ENCODE measurements around the gene DDX59. TPM values are rescaled to one million over a fixed set of nuclear protein-coding genes. Genes with fewer than 3 reads are reported as not detected.
A peak's percentile ranks its signal among the peaks of the same experiment; 100 is the strongest.

Gene DDX59
- total and polyA plus RNA-seq, 9 of the 15 experiments (the other 6 are each of a cell fraction or from before 2014, with no cell fraction given): 8.3 to 30.4 (median 19.8) TPM

DNA sequence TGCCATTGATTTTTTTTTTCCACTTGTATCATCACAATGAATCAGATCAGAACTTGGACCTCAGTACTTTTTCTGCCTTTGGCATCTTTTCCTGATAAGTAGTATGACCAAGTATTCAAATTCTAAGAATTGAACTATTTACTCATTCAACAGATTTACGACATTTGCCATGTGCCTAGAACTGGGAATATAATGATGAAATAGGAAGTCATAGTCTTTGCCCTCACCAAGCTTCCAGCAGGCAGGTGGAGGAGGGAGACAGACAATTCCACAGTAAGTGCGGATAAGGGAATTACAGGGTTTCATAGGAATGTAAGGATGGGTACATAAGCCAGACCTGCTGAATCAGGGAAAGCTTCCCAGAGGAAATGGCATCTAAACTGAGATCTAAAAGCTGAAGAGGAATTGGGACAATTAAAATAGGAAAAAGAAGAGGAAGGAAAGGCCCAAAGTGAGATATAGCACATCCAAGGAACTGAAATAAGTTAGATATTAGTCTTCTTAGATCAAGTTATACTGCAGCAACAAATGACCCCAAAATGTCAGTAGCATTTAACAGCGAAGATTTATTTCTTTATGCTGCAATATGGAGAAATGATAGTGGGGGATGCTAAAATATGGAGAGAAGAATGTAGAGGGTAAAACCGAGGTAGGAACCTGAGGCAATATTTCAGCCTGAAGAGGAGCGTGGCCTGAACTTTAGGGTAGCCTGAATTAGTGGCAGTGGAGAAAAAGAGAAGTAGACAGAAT, 5.3 kb upstream of the DDX59 start (continued):
- TF ChIP-seq, protein P1, sequence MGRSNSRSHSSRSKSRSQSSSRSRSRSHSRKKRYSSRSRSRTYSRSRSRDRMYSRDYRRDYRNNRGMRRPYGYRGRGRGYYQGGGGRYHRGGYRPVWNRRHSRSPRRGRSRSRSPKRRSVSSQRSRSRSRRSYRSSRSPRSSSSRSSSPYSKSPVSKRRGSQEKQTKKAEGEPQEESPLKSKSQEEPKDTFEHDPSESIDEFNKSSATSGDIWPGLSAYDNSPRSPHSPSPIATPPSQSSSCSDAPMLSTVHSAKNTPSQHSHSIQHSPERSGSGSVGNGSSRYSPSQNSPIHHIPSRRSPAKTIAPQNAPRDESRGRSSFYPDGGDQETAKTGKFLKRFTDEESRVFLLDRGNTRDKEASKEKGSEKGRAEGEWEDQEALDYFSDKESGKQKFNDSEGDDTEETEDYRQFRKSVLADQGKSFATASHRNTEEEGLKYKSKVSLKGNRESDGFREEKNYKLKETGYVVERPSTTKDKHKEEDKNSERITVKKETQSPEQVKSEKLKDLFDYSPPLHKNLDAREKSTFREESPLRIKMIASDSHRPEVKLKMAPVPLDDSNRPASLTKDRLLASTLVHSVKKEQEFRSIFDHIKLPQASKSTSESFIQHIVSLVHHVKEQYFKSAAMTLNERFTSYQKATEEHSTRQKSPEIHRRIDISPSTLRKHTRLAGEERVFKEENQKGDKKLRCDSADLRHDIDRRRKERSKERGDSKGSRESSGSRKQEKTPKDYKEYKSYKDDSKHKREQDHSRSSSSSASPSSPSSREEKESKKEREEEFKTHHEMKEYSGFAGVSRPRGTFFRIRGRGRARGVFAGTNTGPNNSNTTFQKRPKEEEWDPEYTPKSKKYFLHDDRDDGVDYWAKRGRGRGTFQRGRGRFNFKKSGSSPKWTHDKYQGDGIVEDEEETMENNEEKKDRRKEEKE (IDR thresholded peaks at IDR 0.05; ENCODE audit: borderline replicate concordance in 1 of 2, control insufficient read depth in 1 of 2, low read depth in 2 of 2, low read length in 1 of 2): no peak
- TF ChIP-seq POLR3A (IDR thresholded peaks at IDR 0.05; ENCODE audit: borderline replicate concordance, extremely low read depth, insufficient read depth, insufficient read length): no peak
- TF ChIP-seq, protein P2, sequence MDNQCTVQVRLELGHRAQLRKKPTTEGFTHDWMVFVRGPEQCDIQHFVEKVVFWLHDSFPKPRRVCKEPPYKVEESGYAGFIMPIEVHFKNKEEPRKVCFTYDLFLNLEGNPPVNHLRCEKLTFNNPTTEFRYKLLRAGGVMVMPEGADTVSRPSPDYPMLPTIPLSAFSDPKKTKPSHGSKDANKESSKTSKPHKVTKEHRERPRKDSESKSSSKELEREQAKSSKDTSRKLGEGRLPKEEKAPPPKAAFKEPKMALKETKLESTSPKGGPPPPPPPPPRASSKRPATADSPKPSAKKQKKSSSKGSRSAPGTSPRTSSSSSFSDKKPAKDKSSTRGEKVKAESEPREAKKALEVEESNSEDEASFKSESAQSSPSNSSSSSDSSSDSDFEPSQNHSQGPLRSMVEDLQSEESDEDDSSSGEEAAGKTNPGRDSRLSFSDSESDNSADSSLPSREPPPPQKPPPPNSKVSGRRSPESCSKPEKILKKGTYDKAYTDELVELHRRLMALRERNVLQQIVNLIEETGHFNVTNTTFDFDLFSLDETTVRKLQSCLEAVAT (IDR thresholded peaks at IDR 0.05): no peak
- TF ChIP-seq NFRKB (IDR thresholded peaks at IDR 0.05; ENCODE audit: low read depth): peak; percentile 79; the same call in 1 of the 2 replicates
- TF ChIP-seq RCOR1 (IDR thresholded peaks at IDR 0.05; ENCODE audit: borderline replicate concordance in 1 of 2, low read depth in 2 of 2, low read length in 2 of 2): 0 out of 4 replicates have a peak, but pooled peaks of 1 of the 2 experiments have one; percentile 32
- no peak for TF ChIP-seq TRIM28 (IDR thresholded peaks at IDR 0.05)
- TF ChIP-seq, protein P3, sequence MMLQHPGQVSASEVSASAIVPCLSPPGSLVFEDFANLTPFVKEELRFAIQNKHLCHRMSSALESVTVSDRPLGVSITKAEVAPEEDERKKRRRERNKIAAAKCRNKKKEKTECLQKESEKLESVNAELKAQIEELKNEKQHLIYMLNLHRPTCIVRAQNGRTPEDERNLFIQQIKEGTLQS (IDR thresholded peaks at IDR 0.05): peak; percentile 90
- TF ChIP-seq, protein P3 (CRISPR knock-in tag; conservative IDR thresholded peaks at IDR 0.05): no peak
- TF ChIP-seq NBN (IDR thresholded peaks at IDR 0.05; ENCODE audit: low read depth): peak; percentile 21; the same call in 1 of the 2 replicates
- TF ChIP-seq MXI1 (IDR thresholded peaks at IDR 0.05; ENCODE audit: low read depth, low read length): no peak
- TF ChIP-seq, protein P4, sequence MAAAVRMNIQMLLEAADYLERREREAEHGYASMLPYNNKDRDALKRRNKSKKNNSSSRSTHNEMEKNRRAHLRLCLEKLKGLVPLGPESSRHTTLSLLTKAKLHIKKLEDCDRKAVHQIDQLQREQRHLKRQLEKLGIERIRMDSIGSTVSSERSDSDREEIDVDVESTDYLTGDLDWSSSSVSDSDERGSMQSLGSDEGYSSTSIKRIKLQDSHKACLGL (CRISPR knock-in tag; IDR thresholded peaks at IDR 0.05; ENCODE audit: borderline replicate concordance, poor library complexity, severe bottlenecking): no peak
- TF ChIP-seq DACH1 (IDR thresholded peaks at IDR 0.05; ENCODE audit: partially characterized antibody): no peak
- no peak for TF ChIP-seq CBX5 (IDR thresholded peaks at IDR 0.05; ENCODE audit: borderline replicate concordance, low read depth)
- no peak for TF ChIP-seq SIN3B (IDR thresholded peaks at IDR 0.05; ENCODE audit: low read depth)
- TF ChIP-seq GTF2E2 (tag; IDR thresholded peaks at IDR 0.05): peak; percentile 42; the same call in 1 of the 2 replicates
- TF ChIP-seq ZNF232 (CRISPR knock-in tag; IDR thresholded peaks at IDR 0.05): no peak
- TF ChIP-seq POLR2AphosphoS2 (IDR thresholded peaks at IDR 0.05; ENCODE audit: low read length): no peak
- peak; percentile 42 for TF ChIP-seq C11orf30 (IDR thresholded peaks at IDR 0.05; ENCODE audit: low read depth)
- TF ChIP-seq, protein P5, sequence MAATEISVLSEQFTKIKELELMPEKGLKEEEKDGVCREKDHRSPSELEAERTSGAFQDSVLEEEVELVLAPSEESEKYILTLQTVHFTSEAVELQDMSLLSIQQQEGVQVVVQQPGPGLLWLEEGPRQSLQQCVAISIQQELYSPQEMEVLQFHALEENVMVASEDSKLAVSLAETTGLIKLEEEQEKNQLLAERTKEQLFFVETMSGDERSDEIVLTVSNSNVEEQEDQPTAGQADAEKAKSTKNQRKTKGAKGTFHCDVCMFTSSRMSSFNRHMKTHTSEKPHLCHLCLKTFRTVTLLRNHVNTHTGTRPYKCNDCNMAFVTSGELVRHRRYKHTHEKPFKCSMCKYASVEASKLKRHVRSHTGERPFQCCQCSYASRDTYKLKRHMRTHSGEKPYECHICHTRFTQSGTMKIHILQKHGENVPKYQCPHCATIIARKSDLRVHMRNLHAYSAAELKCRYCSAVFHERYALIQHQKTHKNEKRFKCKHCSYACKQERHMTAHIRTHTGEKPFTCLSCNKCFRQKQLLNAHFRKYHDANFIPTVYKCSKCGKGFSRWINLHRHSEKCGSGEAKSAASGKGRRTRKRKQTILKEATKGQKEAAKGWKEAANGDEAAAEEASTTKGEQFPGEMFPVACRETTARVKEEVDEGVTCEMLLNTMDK (IDR thresholded peaks at IDR 0.05; ENCODE audit: borderline replicate concordance, insufficient read depth, low read depth, low read length, poor library complexity, severe bottlenecking): no peak
- TF ChIP-seq HDGF (IDR thresholded peaks at IDR 0.05): no peak

Data from K562 (cell line).